Subcutaneous abdominal adipose tissue (tissue), 5 donors: ENCODE results near the gene NENF.

Experiments
- H3K27ac ChIP-seq: one replicate; pipeline ENCODE4 v1.7.0; 2013; ENCODE audit warnings: low read depth, mild to moderate bottlenecking, inconsistent platforms, low read length, moderate library complexity
- H3K27me3 ChIP-seq, 5 donors: one replicate each; pipeline ENCODE4 v1.7.0; 2013; ENCODE audit warnings: low read length in 5 of 5, inconsistent platforms in 1 of 5; ENCODE audit not compliant: control insufficient read depth in 5 of 5, insufficient read depth in 4 of 5
- H3K36me3 ChIP-seq, 5 donors: one replicate each; pipeline ENCODE4 v1.7.0; 2013; ENCODE audit warnings: low read length in 5 of 5; ENCODE audit not compliant: control insufficient read depth in 5 of 5, insufficient read depth in 5 of 5
- H3K4me1 ChIP-seq, 5 donors: one replicate each; pipeline ENCODE4 v1.7.0; 2013; ENCODE audit warnings: low read length in 5 of 5, mild to moderate bottlenecking in 3 of 5, moderate library complexity in 1 of 5; ENCODE audit not compliant: control insufficient read depth in 5 of 5, insufficient read depth in 5 of 5
- H3K4me3 ChIP-seq, 5 donors: one replicate each; pipeline ENCODE4 v1.7.0; 2013; ENCODE audit warnings: low read length in 5 of 5, low read depth in 1 of 5
- H3K9ac ChIP-seq, 5 donors: one replicate each; pipeline ENCODE4 v1.7.0; 2013; ENCODE audit warnings: low read length in 5 of 5, mild to moderate bottlenecking in 4 of 5, moderate library complexity in 3 of 5
- H3K9me3 ChIP-seq, 5 donors: one replicate each; pipeline ENCODE4 v1.7.0; 2013; ENCODE audit warnings: low read length in 5 of 5; ENCODE audit not compliant: control insufficient read depth in 5 of 5
- donor health status: healthy.
- donor health status: healthy.
- donor health status: healthy.
- donor health status: healthy.
- donor health status: healthy.

The NENF gene

GRCh38 chr1:212447478-212447877 is 14.8 kb downstream of the NENF start:
- Histone ChIP-seq H3K36me3 (peaks cover 0 to 26% (median 23%) of the 10 kb centered on the region in 5 donors), H3K4me1 (peaks cover 0 to 3% (median 3%) of the 10 kb centered on the region in 5 donors), H3K4me3 (no peak overlapping the region), H3K9me3 (no peaks in the 10 kb centered on the region), H3K27ac (no peak overlapping the region), H3K27me3 (no peaks in the 10 kb centered on the region), H3K9ac (no peak overlapping the region)

- no peaks in the 10 kb centered on the region for H3K9me3 ChIP-seq
- peaks cover 0 to 16% (median 8%) of the 10 kb centered on the region in 5 donors for H3K36me3 ChIP-seq
- H3K4me1 ChIP-seq = peaks cover 0 to 11% (median 6%) of the 10 kb centered on the region in 5 donors
- no peak overlapping the region for H3K4me3 ChIP-seq
- no peak overlapping the region for H3K27ac ChIP-seq
- no peak overlapping the region for H3K9ac ChIP-seq
- no peaks in the 10 kb centered on the region for H3K27me3 ChIP-seq
Measured at GRCh38 chr1:212450331-212450881, 17.7 kb downstream of the NENF start.

GRCh38 chr1:212451416-212452322 is 18.9 kb downstream of the NENF start:
- Histone ChIP-seq H3K9ac (no peak overlapping the region), H3K4me1 (peaks cover 2 to 19% (median 13%) of the 10 kb centered on the region in 5 donors), H3K9me3 (no peaks in the 10 kb centered on the region), H3K27me3 (no peaks in the 10 kb centered on the region), H3K4me3 (no peak overlapping the region), H3K27ac (no peak overlapping the region), H3K36me3 (peaks cover 0 to 5% (median 0%) of the 10 kb centered on the region in 5 donors)

GRCh38 chr1:212452323-212453155 is 19.8 kb downstream of the NENF start:
- Histone ChIP-seq H3K27me3 (no peaks in the 10 kb centered on the region), H3K9me3 (peaks cover 0 to under 1% (median 0%) of the 10 kb centered on the region in 5 donors), H3K36me3 (no peaks in the 10 kb centered on the region), H3K27ac (no peak overlapping the region), H3K4me3 (no peak overlapping the region), H3K4me1 (peaks cover 2 to 19% (median 13%) of the 10 kb centered on the region in 5 donors), H3K9ac (no peak overlapping the region)

GRCh38 chr1:212453156-212453857 is 20.6 kb downstream of the NENF start:
- Histone ChIP-seq H3K9ac (no peak overlapping the region), H3K4me3 (no peak overlapping the region), H3K27ac (no peak overlapping the region), H3K4me1 (peaks cover 2 to 19% (median 13%) of the 10 kb centered on the region in 5 donors), H3K27me3 (no peaks in the 10 kb centered on the region), H3K9me3 (peaks cover 0 to 8% (median 3%) of the 10 kb centered on the region in 5 donors), H3K36me3 (no peaks in the 10 kb centered on the region)

- Histone ChIP-seq H3K9ac (no peak overlapping the region), H3K4me1 (peaks cover 2 to 19% (median 13%) of the 10 kb centered on the region in 5 donors), H3K36me3 (no peaks in the 10 kb centered on the region), H3K4me3 (no peak overlapping the region), H3K27me3 (no peaks in the 10 kb centered on the region), H3K9me3 (peaks cover 0 to 11% (median 3%) of the 10 kb centered on the region in 5 donors), H3K27ac (no peak overlapping the region)
Measured at GRCh38 chr1:212454741-212455140, 22.0 kb downstream of the NENF start.

GRCh38 chr1:212455401-212455800 is 22.7 kb downstream of the NENF start:
- no peak overlapping the region for H3K27ac ChIP-seq

GRCh38 chr1:212455803-212456528 is 23.2 kb downstream of the NENF start:
- H3K4me1 ChIP-seq = peaks cover 2 to 19% (median 13%) of the 10 kb centered on the region in 5 donors
- H3K27me3 ChIP-seq = no peaks in the 10 kb centered on the region
- H3K9ac ChIP-seq = peak overlapping the region in 1 of 5 donors; percentile 23
- peak overlapping the region in 3 of 5 donors; percentile 12 to 46 (median 31) for H3K4me3 ChIP-seq
- H3K9me3 ChIP-seq = peaks cover 0 to 11% (median 3%) of the 10 kb centered on the region in 5 donors
- H3K36me3 ChIP-seq = no peaks in the 10 kb centered on the region
- no peak overlapping the region for H3K27ac ChIP-seq

More at GRCh38 chr1:212455401-212455800, 22.7 kb downstream of the NENF start:
- Histone ChIP-seq H3K36me3 (no peaks in the 10 kb centered on the region), H3K9ac (peak overlapping the region in 1 of 5 donors; percentile 23), H3K4me1 (peaks cover 2 to 19% (median 13%) of the 10 kb centered on the region in 5 donors), H3K4me3 (no peak overlapping the region), H3K9me3 (peaks cover 0 to 11% (median 3%) of the 10 kb centered on the region in 5 donors), H3K27me3 (no peaks in the 10 kb centered on the region)
